ENCODE measurements around the gene MRPL12.

GRCh38 chr17:81715107-81715871, 12.1 kb downstream of the MRPL12 start:
- TF ChIP-seq SMAD1 (CRISPR knock-in tag; IDR thresholded peaks at IDR 0.05; ENCODE audit: borderline replicate concordance, low read depth): no peak
- TF ChIP-seq ZNF33B (CRISPR knock-in tag; IDR thresholded peaks at IDR 0.05): no peak
- no peak for TF ChIP-seq STAG1 (CRISPR knock-in tag; IDR thresholded peaks at IDR 0.05)
- TF ChIP-seq, protein P1, sequence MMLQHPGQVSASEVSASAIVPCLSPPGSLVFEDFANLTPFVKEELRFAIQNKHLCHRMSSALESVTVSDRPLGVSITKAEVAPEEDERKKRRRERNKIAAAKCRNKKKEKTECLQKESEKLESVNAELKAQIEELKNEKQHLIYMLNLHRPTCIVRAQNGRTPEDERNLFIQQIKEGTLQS (CRISPR knock-in tag; IDR thresholded peaks at IDR 0.05): no peak
- no peak; a peak in 1 of 4 replicates for TF ChIP-seq POLR2A (IDR thresholded peaks at IDR 0.05; ENCODE audit: insufficient read depth in 1 of 2, low read depth in 2 of 2, low read length in 2 of 2)

Data from HepG2 (cell line).